HepG2 (cell line): ENCODE results near the gene HSPB6. TPM values are rescaled to one million over a fixed set of nuclear protein-coding genes. Genes with fewer than 3 reads are reported as not detected.

ENCODE experiments used
- ATF2 ChIP-seq: sonication (generic); formaldehyde crosslinking; IDR thresholded peaks from 2 replicates; pipeline ENCODE4 v1.4.0; 2020; ENCODE audit warnings: missing genetic modification reagents
- ATF7 ChIP-seq, 2 experiments: fragments of 450-650 bp in 1 of 2; sonication (generic) in 1 of 2; formaldehyde crosslinking in 1 of 2; IDR thresholded peaks; 2 replicates each; pipeline versions ENCODE4 v1.4.0 to v1.6.1; 2016 to 2020; ENCODE audit warnings: antibody characterized with exemption in 1 of 2, mild to moderate bottlenecking in 1 of 2, missing genetic modification reagents in 1 of 2
- CEBPB ChIP-seq: IDR thresholded peaks from 2 replicates; pipeline ENCODE4 v1.6.1; 2011; ENCODE audit warnings: low read depth, low read length, improper control_type of control experiment, borderline replicate concordance
- CREB1 ChIP-seq, 2 experiments: fragments of 450-650 bp in 1 of 2; IDR thresholded peaks; 2 replicates each; pipeline ENCODE4 v1.6.1; 2016 to 2017; ENCODE audit warnings: control low read depth in 1 of 2, mild to moderate bottlenecking in 1 of 2, missing compliant biosample characterization in 1 of 2, missing genetic modification characterization in 1 of 2
- IRF9 ChIP-seq: sonication (generic); formaldehyde crosslinking; IDR thresholded peaks from 2 replicates; pipeline ENCODE4 v1.8.0; 2022; ENCODE audit warnings: missing genetic modification reagents, mild to moderate bottlenecking, borderline replicate concordance
- KLF16 ChIP-seq, 2 experiments: sonication (generic) in 1 of 2; formaldehyde crosslinking in 1 of 2; IDR thresholded peaks; 2 replicates each; pipeline versions ENCODE4 v1.6.1 to v1.8.0; 2016 to 2023; ENCODE audit warnings: missing genetic modification reagents in 2 of 2, missing compliant biosample characterization in 1 of 2
- MXI1 ChIP-seq: IDR thresholded peaks from 3 replicates; pipeline ENCODE4 v1.6.1; 2012; ENCODE audit warnings: low read depth, low read length, inconsistent platforms, borderline replicate concordance
- NAIF1 ChIP-seq: sonication (generic); formaldehyde crosslinking; IDR thresholded peaks from 2 replicates; pipeline ENCODE4 v1.5.0; 2020; ENCODE audit warnings: mild to moderate bottlenecking, missing genetic modification reagents, borderline replicate concordance
- PHF8 ChIP-seq: sonication (generic); formaldehyde crosslinking; IDR thresholded peaks from 2 replicates; pipeline ENCODE4 v1.5.0; 2020; ENCODE audit warnings: missing genetic modification reagents
- RFX1 ChIP-seq: fragments of 450-650 bp; IDR thresholded peaks from 2 replicates; pipeline ENCODE4 v1.6.1; 2017
- SALL2 ChIP-seq: sonication (generic); formaldehyde crosslinking; IDR thresholded peaks from 2 replicates; pipeline ENCODE4 v1.8.1; 2023; ENCODE audit warnings: mild to moderate bottlenecking, missing genetic modification reagents, inconsistent platforms
- SIN3A ChIP-seq: IDR thresholded peaks from 2 replicates; pipeline ENCODE4 v1.6.1; 2011; ENCODE audit warnings: low read depth, mild to moderate bottlenecking, control low read depth, low read length, borderline replicate concordance
- SMC3 ChIP-seq: IDR thresholded peaks from 2 replicates; pipeline ENCODE4 v1.6.1; 2011; ENCODE audit warnings: low read length, improper control_type of control experiment
- SUZ12 ChIP-seq: fragments of 150-350 bp; IDR thresholded peaks from 2 replicates; pipeline ENCODE4 v1.6.1; 2014; ENCODE audit warnings: low read depth, low read length
- TBX3 ChIP-seq: fragments of 450-650 bp; IDR thresholded peaks from 2 replicates; pipeline ENCODE4 v1.6.1; 2017; ENCODE audit warnings: antibody characterized with exemption, mild to moderate bottlenecking, inconsistent platforms, borderline replicate concordance
- ZFP90 ChIP-seq: sonication (generic); formaldehyde crosslinking; IDR thresholded peaks from 2 replicates; pipeline ENCODE4 v1.8.0; 2022; ENCODE audit warnings: missing genetic modification reagents, mild to moderate bottlenecking, inconsistent platforms, borderline replicate concordance
- ZNF354B ChIP-seq: sonication (generic); formaldehyde crosslinking; IDR thresholded peaks from 2 replicates; pipeline ENCODE4 v1.8.0; 2022; ENCODE audit warnings: mild to moderate bottlenecking, missing genetic modification reagents
- ZNF501 ChIP-seq: sonication (generic); formaldehyde crosslinking; IDR thresholded peaks from 2 replicates; pipeline ENCODE4 v1.5.1; 2020; ENCODE audit warnings: mild to moderate bottlenecking, moderate library complexity, missing genetic modification reagents
- ZNF639 ChIP-seq: conservative IDR thresholded peaks from 2 replicates; pipeline ENCODE4 v1.6.1; 2018; ENCODE audit warnings: missing genetic modification reagents
- ZNF83 ChIP-seq: sonication (generic); formaldehyde crosslinking; IDR thresholded peaks from 2 replicates; pipeline ENCODE4 v1.4.0; 2020; ENCODE audit warnings: missing genetic modification reagents, mild to moderate bottlenecking, borderline replicate concordance
- polyA plus RNA-seq, 8 experiments: library from polyadenylated mRNA; depleted of rRNA in 3 of 8; stranded (reverse) in 7 of 8; unstranded in 1 of 8; fragments of >200 nt; fragmentation: Illumina TruSeq in 4 of 8; extraction: Trizol in 4 of 8; gene quantifications; 2 replicates each; pipeline versions ENCODE4 v1.2.1 to v1.2.3, GENCODE V29; 2011 to 2016; ENCODE audit warnings: low read depth in 4 of 8, missing spikeins in 1 of 8, mixed read lengths in 1 of 8; ENCODE audit not compliant: insufficient read depth in 1 of 8
- total RNA-seq, 5 experiments: library from RNA; depleted of rRNA; stranded (reverse); fragments of >200 nt; fragmentation: Illumina TruSeq; extraction: Trizol; gene quantifications; 2 replicates each; pipeline ENCODE4 v1.2.3, GENCODE V29; 2016; ENCODE audit warnings: low read depth in 1 of 5

Gene HSPB6
- total and polyA plus RNA-seq, 2 of the 13 experiments (the other 11 are each of a cell fraction or from before 2014, with no cell fraction given): 0.18 TPM; not detected in 1

DNA sequence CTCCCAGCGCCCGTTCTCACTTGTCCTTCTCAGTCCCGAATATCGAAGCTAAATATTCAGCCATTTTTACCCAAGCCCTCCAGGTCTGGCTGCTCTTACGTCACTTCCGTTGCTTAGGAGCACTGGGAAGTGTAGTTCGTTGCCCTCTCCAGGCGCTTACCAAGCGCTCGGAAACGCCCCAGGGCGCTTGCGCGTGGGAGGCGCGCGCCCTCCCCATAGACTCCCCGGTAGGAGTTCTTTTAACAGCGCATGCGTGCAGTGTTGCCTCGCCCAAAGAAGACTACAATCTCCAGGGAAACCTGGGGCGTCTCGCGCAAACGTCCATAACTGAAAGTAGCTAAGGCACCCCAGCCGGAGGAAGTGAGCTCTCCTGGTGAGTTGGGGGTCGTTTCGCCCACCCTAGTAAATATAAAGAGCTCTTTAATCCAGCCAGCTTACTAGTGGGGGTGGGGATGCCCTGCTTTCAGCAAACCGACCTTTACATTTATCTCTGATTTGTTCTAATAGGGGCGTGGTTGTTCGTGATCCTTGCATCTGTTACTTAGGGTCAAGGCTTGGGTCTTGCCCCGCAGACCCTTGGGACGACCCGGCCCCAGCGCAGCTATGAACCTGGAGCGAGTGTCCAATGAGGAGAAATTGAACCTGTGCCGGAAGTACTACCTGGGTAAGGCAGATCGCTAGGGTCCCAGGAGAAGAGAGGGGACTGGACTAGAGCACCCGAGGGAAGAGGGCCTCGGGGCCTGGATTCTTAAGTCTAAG, 11.3 kb downstream of the HSPB6 start, which contains the start of the genes PSENEN and U2AF1L4 (continued):
- no peak for TF ChIP-seq IRF9 (CRISPR knock-in tag)
- no peak for TF ChIP-seq ZFP90 (CRISPR knock-in tag)
- 0 out of 4 replicates have a peak, but pooled peaks of 1 of the 2 experiments have one; percentile 1 for TF ChIP-seq KLF16 (CRISPR knock-in tag; IDR thresholded peaks at IDR 0.05)
- peak; percentile 58 for TF ChIP-seq SUZ12
- no peak for TF ChIP-seq ZNF83
- no peak for TF ChIP-seq SALL2 (CRISPR knock-in tag)
- 0 out of 2 replicates have a peak, but pooled peaks have one; percentile 36 for TF ChIP-seq NAIF1 (CRISPR knock-in tag)
- peak; percentile 95 for TF ChIP-seq CREB1 (IDR thresholded peaks at IDR 0.05)
- TF ChIP-seq CREB1 (CRISPR knock-in tag; IDR thresholded peaks at IDR 0.05): peak; percentile 97
- peak; percentile 56; the same call in 1 of the 2 replicates for TF ChIP-seq ATF2 (CRISPR knock-in tag)
- no peak for TF ChIP-seq TBX3
- peak; percentile 86; the same call in 2 of the 3 replicates for TF ChIP-seq MXI1
- TF ChIP-seq RFX1: peak; percentile 75
- TF ChIP-seq SMC3: no peak
- no peak for TF ChIP-seq ZNF354B (CRISPR knock-in tag)
- TF ChIP-seq SIN3A: peak; percentile 83
- peak; percentile 67 for TF ChIP-seq CEBPB
- 0 out of 2 replicates have a peak, but pooled peaks have one; percentile 23 for TF ChIP-seq PHF8 (CRISPR knock-in tag)
- peak; percentile 62 for TF ChIP-seq ATF7 (IDR thresholded peaks at IDR 0.05)
- peak; percentile 63; the same call in 1 of the 2 replicates for TF ChIP-seq ATF7 (CRISPR knock-in tag; IDR thresholded peaks at IDR 0.05)
- TF ChIP-seq ZNF501 (CRISPR knock-in tag): peak; percentile 64
- no peak for TF ChIP-seq ZNF639 (CRISPR knock-in tag)
